ENCODE measurements around the gene PROSER2. TPM values are rescaled to one million over a fixed set of nuclear protein-coding genes. Genes with fewer than 3 reads are reported as not detected.

Gene PROSER2
- total and polyA plus RNA-seq, 2 of the 13 experiments (the other 11 are each of a cell fraction or from before 2014, with no cell fraction given), result 6.9 to 7.7 TPM

DNA sequence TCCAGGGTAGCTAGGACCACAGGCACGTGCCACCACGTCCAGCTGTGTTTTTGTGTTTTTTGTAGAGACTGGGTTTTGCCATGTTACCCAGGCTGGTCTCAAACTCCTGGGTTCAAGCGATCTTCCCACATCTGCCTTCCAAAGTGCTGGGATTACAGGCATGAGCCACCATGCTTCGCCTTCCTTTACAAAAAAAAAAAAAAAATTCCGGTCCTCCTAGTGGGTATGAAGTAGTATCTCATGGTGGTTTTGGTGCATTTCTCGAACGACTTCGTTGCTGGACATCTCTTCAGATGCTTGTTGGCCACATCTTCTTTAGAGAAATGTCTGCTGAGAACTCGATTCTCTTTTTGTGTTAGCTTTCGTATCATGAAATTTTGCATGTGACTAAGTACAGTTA is 3.9 kb downstream of the PROSER2 start (continued):
- TF ChIP-seq, protein P1, sequence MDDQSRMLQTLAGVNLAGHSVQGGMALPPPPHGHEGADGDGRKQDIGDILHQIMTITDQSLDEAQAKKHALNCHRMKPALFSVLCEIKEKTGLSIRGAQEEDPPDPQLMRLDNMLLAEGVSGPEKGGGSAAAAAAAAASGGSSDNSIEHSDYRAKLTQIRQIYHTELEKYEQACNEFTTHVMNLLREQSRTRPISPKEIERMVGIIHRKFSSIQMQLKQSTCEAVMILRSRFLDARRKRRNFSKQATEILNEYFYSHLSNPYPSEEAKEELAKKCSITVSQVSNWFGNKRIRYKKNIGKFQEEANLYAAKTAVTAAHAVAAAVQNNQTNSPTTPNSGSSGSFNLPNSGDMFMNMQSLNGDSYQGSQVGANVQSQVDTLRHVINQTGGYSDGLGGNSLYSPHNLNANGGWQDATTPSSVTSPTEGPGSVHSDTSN (CRISPR knock-in tag; IDR thresholded peaks at IDR 0.05; ENCODE audit: borderline replicate concordance), result no peak
- TF ChIP-seq ETV5 (CRISPR knock-in tag; IDR thresholded peaks at IDR 0.05; ENCODE audit: borderline replicate concordance), result no peak
- TF ChIP-seq, protein P2, sequence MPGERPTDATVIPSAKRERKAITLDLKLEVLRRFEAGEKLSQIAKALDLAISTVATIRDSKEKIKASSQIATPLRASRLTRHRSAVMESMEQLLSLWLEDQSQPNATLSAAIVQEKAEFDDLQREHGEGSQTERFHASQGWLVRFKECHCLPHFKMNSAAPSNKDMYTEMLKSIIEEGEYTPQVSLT (CRISPR knock-in tag; IDR thresholded peaks at IDR 0.05; ENCODE audit: borderline replicate concordance, low read depth), result no peak
- TF ChIP-seq, protein P3, sequence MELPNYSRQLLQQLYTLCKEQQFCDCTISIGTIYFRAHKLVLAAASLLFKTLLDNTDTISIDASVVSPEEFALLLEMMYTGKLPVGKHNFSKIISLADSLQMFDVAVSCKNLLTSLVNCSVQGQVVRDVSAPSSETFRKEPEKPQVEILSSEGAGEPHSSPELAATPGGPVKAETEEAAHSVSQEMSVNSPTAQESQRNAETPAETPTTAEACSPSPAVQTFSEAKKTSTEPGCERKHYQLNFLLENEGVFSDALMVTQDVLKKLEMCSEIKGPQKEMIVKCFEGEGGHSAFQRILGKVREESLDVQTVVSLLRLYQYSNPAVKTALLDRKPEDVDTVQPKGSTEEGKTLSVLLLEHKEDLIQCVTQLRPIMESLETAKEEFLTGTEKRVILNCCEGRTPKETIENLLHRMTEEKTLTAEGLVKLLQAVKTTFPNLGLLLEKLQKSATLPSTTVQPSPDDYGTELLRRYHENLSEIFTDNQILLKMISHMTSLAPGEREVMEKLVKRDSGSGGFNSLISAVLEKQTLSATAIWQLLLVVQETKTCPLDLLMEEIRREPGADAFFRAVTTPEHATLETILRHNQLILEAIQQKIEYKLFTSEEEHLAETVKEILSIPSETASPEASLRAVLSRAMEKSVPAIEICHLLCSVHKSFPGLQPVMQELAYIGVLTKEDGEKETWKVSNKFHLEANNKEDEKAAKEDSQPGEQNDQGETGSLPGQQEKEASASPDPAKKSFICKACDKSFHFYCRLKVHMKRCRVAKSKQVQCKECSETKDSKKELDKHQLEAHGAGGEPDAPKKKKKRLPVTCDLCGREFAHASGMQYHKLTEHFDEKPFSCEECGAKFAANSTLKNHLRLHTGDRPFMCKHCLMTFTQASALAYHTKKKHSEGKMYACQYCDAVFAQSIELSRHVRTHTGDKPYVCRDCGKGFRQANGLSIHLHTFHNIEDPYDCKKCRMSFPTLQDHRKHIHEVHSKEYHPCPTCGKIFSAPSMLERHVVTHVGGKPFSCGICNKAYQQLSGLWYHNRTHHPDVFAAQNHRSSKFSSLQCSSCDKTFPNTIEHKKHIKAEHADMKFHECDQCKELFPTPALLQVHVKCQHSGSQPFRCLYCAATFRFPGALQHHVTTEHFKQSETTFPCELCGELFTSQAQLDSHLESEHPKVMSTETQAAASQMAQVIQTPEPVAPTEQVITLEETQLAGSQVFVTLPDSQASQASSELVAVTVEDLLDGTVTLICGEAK (IDR thresholded peaks at IDR 0.05), result no peak
- TF ChIP-seq, protein P3 (CRISPR knock-in tag; IDR thresholded peaks at IDR 0.05), result no peak

Data from HepG2 (cell line).